ENCODE measurements around the gene ELMO1. TPM values are rescaled to one million over a fixed set of nuclear protein-coding genes. Genes with fewer than 3 reads are reported as not detected.
A peak's percentile ranks its signal among the peaks of the same experiment; 100 is the strongest.

The ELMO1 gene
- polyA plus RNA-seq, 2 of the 4 experiments (the other 2 are of a cell fraction): 2.3 to 6.1 TPM

GRCh38 chr7:37452346-37452745 lies 3.7 kb upstream of the ELMO1 start:
- H3K27ac ChIP-seq: no peak overlapping the region
- WGBS (ENCODE audit: missing lambda C conversion rate): 41% methylated on average over 5 of the region's 5 CpGs
- no peak overlapping the region for H3K4me3 ChIP-seq
- ChIA-PET POLR2A (no interaction called here), CTCF (no interaction called here)
- FAIRE-seq (no peak), ATAC-seq (no peak), DNase-seq (ENCODE audit: low read depth in 1 of 2, low spot score in 1 of 2) (no peak)
- H3K4me2 ChIP-seq: no peak overlapping the region
- TF ChIP-seq NR3C1 (IDR thresholded peaks at IDR 0.05) (no peak), POLR2AphosphoS2 (conservative IDR thresholded peaks at IDR 0.05; ENCODE audit: low read length) (no peak), HDAC2 (IDR thresholded peaks at IDR 0.05) (no peak), RAD21 (conservative IDR thresholded peaks at IDR 0.05 in 1 of 2, IDR thresholded peaks at IDR 0.05 in 1 of 2) (no peak), CEBPB (IDR thresholded peaks at IDR 0.05) (no peak), BHLHE40 (IDR thresholded peaks at IDR 0.05; ENCODE audit: low read depth, low read length) (no peak), MYC (IDR thresholded peaks at IDR 0.05; ENCODE audit: borderline replicate concordance, low read length) (no peak), USF2 (IDR thresholded peaks at IDR 0.05) (no peak), GATA3 (IDR thresholded peaks at IDR 0.05; ENCODE audit: borderline replicate concordance) (no peak)
- H3K4me1 ChIP-seq: peaks cover 4% of the 10 kb centered on the region; the same call in 1 of the 3 replicates
- no peaks in the 10 kb centered on the region; the same call in 2 of the 3 replicates for H3K9me3 ChIP-seq

- Histone ChIP-seq H3K4me2 (peak overlapping the region; percentile 69; the same call in 2 of the 3 replicates), H3K4me3 (no peak overlapping the region), H3K27ac (no peak overlapping the region), H3K9me3 (no peaks in the 10 kb centered on the region; the same call in 2 of the 3 replicates), H3K4me1 (peaks cover 6% of the 10 kb centered on the region; the same call in 2 of the 3 replicates)
- DNase-seq (ENCODE audit: low read depth in 1 of 2, low spot score in 1 of 2) (no peak), ATAC-seq (no peak), FAIRE-seq (no peak)
- 88% methylated on average over 3 of the region's 3 CpGs for WGBS (ENCODE audit: missing lambda C conversion rate)
- ChIA-PET POLR2A (no interaction called here), CTCF (interaction anchor here (0.8 to 1.6 kb wide), 2 partner anchors 42 to 372 kb away, joined by 3 read pairs; no protein-coding TSS in a partner anchor)
- TF ChIP-seq KDM5A (IDR thresholded peaks at IDR 0.05) (no peak), HMGXB4 (CRISPR knock-in tag; IDR thresholded peaks at IDR 0.05; ENCODE audit: borderline replicate concordance) (no peak), GATA3 (IDR thresholded peaks at IDR 0.05; ENCODE audit: borderline replicate concordance) (no peak), SMC3 (IDR thresholded peaks at IDR 0.05) (no peak), BCL3 (IDR thresholded peaks at IDR 0.05) (no peak), HDAC2 (IDR thresholded peaks at IDR 0.05) (no peak), HEYL (CRISPR knock-in tag; IDR thresholded peaks at IDR 0.05) (no peak), HOXB13 (CRISPR knock-in tag; IDR thresholded peaks at IDR 0.05; ENCODE audit: low read depth) (no peak), JUNB (IDR thresholded peaks at IDR 0.05) (no peak), KDM1A (IDR thresholded peaks at IDR 0.05; ENCODE audit: low read depth) (no peak), HES2 (IDR thresholded peaks at IDR 0.05) (no peak), FOSL2 (IDR thresholded peaks at IDR 0.05) (no peak), FOSL2 (CRISPR knock-in tag; IDR thresholded peaks at IDR 0.05) (no peak), CEBPB (IDR thresholded peaks at IDR 0.05) (no peak), HOXA7 (CRISPR knock-in tag; IDR thresholded peaks at IDR 0.05) (no peak), POLR2A (IDR thresholded peaks at IDR 0.05; ENCODE audit: low read length) (no peak), HOXB5 (CRISPR knock-in tag; IDR thresholded peaks at IDR 0.05) (no peak), NPAS2 (CRISPR knock-in tag; IDR thresholded peaks at IDR 0.05; ENCODE audit: borderline replicate concordance) (no peak)
Observed at GRCh38 chr7:37450035-37450434, 1.4 kb upstream of the ELMO1 start.

Measured in A549 (cell line).